MM.1S (cell line): ENCODE data around the gene PAK1.

ENCODE experiments used
- EZH2 ChIP-seq: fragments of 300-600 bp; sonication (generic); optimal IDR thresholded peaks from 2 replicates; pipeline ENCODE3; 2017; ENCODE audit warnings: low read depth, mild to moderate bottlenecking, antibody characterized with exemption, low read length, mixed read lengths
- TF ChIP-seq, protein P1 (sequence below): fragments of 300-600 bp; sonication (generic); IDR thresholded peaks from 2 replicates; pipeline ENCODE4 v1.5.1; 2016; ENCODE audit warnings: antibody characterized with exemption, low read length, mixed read lengths

DNA sequence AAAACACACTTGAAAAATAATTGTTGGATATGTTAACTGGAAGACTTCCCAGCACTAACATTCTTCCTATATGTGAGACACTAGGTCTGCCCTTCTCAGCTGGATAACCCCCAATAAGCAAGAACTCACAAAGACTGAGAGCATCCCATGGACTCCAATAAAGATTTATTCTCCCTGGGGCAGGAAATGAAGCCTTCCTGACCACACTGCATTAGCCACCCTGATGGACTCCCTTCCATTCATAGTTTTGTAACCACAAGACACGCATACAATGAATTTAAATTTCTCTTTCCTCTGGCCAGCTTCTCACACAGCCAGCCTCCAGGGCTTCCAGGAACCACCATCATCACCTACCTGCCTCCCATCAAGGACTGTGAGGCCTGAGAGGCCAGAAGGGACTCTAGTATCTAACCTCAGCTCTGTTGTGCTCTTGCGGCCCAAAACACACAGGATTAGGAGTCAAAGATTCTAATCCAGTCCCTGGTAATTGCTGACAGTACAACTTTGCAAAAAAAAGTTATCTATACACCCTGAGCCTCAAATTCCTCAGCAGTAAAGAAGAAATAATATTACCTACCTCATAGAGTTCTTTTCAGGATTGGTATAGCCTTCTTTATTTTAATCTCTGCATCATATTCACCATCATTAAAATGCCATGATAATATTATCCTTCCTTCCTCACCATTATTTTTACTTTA, 126.8 kb downstream of the PAK1 start:
- TF ChIP-seq, protein P1, sequence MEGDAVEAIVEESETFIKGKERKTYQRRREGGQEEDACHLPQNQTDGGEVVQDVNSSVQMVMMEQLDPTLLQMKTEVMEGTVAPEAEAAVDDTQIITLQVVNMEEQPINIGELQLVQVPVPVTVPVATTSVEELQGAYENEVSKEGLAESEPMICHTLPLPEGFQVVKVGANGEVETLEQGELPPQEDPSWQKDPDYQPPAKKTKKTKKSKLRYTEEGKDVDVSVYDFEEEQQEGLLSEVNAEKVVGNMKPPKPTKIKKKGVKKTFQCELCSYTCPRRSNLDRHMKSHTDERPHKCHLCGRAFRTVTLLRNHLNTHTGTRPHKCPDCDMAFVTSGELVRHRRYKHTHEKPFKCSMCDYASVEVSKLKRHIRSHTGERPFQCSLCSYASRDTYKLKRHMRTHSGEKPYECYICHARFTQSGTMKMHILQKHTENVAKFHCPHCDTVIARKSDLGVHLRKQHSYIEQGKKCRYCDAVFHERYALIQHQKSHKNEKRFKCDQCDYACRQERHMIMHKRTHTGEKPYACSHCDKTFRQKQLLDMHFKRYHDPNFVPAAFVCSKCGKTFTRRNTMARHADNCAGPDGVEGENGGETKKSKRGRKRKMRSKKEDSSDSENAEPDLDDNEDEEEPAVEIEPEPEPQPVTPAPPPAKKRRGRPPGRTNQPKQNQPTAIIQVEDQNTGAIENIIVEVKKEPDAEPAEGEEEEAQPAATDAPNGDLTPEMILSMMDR: no peak
- TF ChIP-seq EZH2: no peak
